Natural killer cell (primary cell): Measurements from ENCODE around the gene RBFOX1. TPM values are rescaled to one million over a fixed set of nuclear protein-coding genes. Genes with fewer than 3 reads are reported as not detected.

Source experiments
- ATAC-seq, 3 donors: fragments of 150-1000 bp in 2 of 3; fragments of 200-7000 bp in 1 of 3; cut with Tn5 transposase; 1 replicate in 1 of 3; 2 replicates in 2 of 3; pipeline ENCODE4 v1.10.0; 2021; ENCODE audit warnings: mild to moderate bottlenecking in 2 of 3, moderate library complexity in 2 of 3
- DNase-seq, 2 donors: peaks; one replicate each; pipeline versions ENCODE4 v3.0.0 to v3.0.0-alpha.2; 2013 to 2021; ENCODE audit warnings: mixed read lengths in 1 of 2
- H3K27ac ChIP-seq: one replicate; pipeline ENCODE4 v1.5.1; 2013; ENCODE audit warnings: mild to moderate bottlenecking, low read length
- H3K27me3 ChIP-seq: one replicate; pipeline ENCODE4 v1.6.1; 2013; ENCODE audit warnings: low read length; ENCODE audit not compliant: control insufficient read depth, insufficient read depth
- H3K36me3 ChIP-seq: one replicate; pipeline ENCODE4 v1.6.1; 2013; ENCODE audit warnings: low read length; ENCODE audit not compliant: control insufficient read depth, insufficient read depth
- H3K4me1 ChIP-seq: one replicate; pipeline ENCODE4 v1.6.1; 2013; ENCODE audit warnings: low read length; ENCODE audit not compliant: control insufficient read depth, insufficient read depth
- H3K4me3 ChIP-seq: one replicate; pipeline ENCODE4 v1.5.1; 2013; ENCODE audit warnings: low read length
- H3K9me3 ChIP-seq: one replicate; pipeline ENCODE4 v1.6.1; 2013; ENCODE audit warnings: low read length; ENCODE audit not compliant: control insufficient read depth, insufficient read depth
- H3K27ac Mint-ChIP-seq, 2 donors: one replicate each; pipeline ENCODE4 v1.8.0; 2022; ENCODE audit warnings: mild to moderate bottlenecking in 2 of 2, mixed read lengths in 2 of 2, moderate library complexity in 1 of 2
- H3K27me3 Mint-ChIP-seq, 2 donors: one replicate each; pipeline ENCODE4 v1.8.0; 2022; ENCODE audit warnings: low read depth in 2 of 2, mixed read lengths in 2 of 2
- H3K36me3 Mint-ChIP-seq: one replicate; pipeline ENCODE4 v1.8.0; 2022; ENCODE audit warnings: mixed read lengths
- H3K4me1 Mint-ChIP-seq, 2 donors: one replicate each; pipeline ENCODE4 v1.8.0; 2022; ENCODE audit warnings: mixed read lengths in 2 of 2
- H3K4me3 Mint-ChIP-seq: one replicate; pipeline ENCODE4 v1.8.0; 2022; ENCODE audit warnings: mild to moderate bottlenecking, moderate library complexity, mixed read lengths
- H3K9me3 Mint-ChIP-seq, 2 donors: one replicate each; pipeline ENCODE4 v1.8.0; 2022; ENCODE audit warnings: mixed read lengths in 2 of 2
- WGBS: methylation state at CpG from one replicate; pipeline ENCODE4 v1.1.7; 2013; ENCODE audit warnings: missing lambda C conversion rate; ENCODE audit not compliant: insufficient coverage; 5-methylcytosine and 5-hydroxymethylcytosine counted together
- intact Hi-C: fragments of 100-400 bp; cut with micrococcal nuclease; formaldehyde crosslinking; loops from one replicate; pipeline ENCODE4 v1.14.2; 2022
- total RNA-seq, 4 donors: library from RNA; stranded (reverse); fragments of 120-200 nt in 1 of 4; gene quantifications; one replicate each; pipeline versions ENCODE4 v1.2.3 to v1.2.4, GENCODE V29; 2013 to 2022
- TF ChIP-seq, protein P1 (sequence below): fragments of 200-600 bp; IDR thresholded peaks from one replicate; pipeline ENCODE4 v1.8.0; 2022; ENCODE audit warnings: antibody characterized with exemption

RBFOX1 gene
- total RNA-seq, 3 donors from 2014 or later (not counting 1 experiment from before 2014, with no cell fraction given) = not detected

DNA sequence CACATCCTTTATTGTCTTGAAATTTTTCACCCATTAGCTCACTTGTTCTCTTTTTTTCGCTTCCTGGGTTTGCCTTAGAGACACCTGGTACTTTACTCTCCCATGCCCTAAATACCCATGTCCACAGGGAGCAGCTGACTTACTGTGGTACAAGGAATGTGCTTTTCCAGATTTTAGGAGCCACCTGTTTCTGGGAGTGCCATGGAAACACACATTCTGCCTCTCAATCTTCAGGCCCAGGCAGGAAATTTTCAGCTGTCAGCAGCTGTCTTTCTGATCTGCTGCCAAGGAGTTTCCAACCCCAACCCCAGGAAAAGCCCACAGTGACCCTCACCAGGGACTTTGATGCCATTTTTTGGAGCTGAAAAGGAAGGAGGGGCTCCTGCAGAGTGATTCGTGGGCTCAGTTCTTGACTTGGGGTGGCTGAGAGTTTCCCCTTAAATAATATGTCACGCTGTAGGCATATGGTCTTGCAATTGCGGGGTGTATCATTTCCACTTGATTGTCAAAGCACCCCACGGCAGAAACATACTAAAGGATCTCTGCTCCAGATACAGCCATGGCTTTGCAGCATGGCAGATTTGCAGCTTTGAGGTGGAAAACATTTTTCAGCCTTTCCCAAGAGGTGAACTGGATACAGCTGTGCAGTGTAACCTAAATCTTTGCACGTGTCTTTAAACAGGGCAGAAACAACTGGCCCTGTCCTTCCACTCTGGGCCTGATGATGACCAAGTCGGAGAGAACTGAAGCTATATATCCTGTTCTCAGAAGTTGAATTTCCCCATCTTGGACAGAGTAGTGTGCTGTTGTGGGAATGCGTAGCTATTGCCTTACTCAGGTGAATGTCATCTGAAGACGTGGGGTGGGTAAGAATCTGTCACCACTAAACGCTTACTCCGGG, 19.2 kb downstream of the RBFOX1 start:
- Mint-ChIP-seq H3K9me3 (peaks cover 5 to 12% of the 10 kb centered on the region in 2 donors), H3K27ac (no peak overlapping the region), H3K4me3 (no peak overlapping the region), H3K36me3 (no peaks in the 10 kb centered on the region), H3K27me3 (no peaks in the 10 kb centered on the region), H3K4me1 (no peaks in the 10 kb centered on the region)
- Histone ChIP-seq H3K36me3 (no peaks in the 10 kb centered on the region), H3K4me1 (no peaks in the 10 kb centered on the region), H3K9me3 (no peaks in the 10 kb centered on the region), H3K27me3 (no peaks in the 10 kb centered on the region), H3K4me3 (no peak overlapping the region), H3K27ac (no peak overlapping the region)
- 88% methylated on average over 11 of the region's 11 CpGs for WGBS
- intact Hi-C loops = no loop called here
- no peak for ATAC-seq
- no peak for DNase-seq
- TF ChIP-seq, protein P1, sequence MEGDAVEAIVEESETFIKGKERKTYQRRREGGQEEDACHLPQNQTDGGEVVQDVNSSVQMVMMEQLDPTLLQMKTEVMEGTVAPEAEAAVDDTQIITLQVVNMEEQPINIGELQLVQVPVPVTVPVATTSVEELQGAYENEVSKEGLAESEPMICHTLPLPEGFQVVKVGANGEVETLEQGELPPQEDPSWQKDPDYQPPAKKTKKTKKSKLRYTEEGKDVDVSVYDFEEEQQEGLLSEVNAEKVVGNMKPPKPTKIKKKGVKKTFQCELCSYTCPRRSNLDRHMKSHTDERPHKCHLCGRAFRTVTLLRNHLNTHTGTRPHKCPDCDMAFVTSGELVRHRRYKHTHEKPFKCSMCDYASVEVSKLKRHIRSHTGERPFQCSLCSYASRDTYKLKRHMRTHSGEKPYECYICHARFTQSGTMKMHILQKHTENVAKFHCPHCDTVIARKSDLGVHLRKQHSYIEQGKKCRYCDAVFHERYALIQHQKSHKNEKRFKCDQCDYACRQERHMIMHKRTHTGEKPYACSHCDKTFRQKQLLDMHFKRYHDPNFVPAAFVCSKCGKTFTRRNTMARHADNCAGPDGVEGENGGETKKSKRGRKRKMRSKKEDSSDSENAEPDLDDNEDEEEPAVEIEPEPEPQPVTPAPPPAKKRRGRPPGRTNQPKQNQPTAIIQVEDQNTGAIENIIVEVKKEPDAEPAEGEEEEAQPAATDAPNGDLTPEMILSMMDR = no peak

DNA sequence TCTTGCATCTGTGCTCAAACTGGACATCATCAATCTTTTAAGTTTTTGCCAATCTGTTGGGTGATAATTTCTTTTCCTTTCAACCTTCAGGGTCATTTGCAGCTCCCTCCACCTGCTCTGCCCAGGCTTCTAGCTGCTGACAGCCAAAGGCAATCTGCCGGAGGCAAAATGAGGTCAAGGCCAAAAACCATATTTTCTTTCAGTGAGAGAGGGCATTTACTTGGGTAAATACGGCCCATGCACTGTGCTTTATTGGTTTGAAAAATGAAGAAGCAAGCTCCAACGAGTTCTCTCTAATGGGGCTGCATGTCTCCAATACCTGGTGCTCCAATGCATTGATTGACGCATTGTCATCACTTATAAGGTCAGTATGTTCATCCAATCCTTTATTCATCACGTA, 23.1 kb downstream of the RBFOX1 start:
- 83% methylated on average over 5 of the region's 5 CpGs for WGBS
- no peaks in the 10 kb centered on the region for H3K4me1 ChIP-seq
- H3K9me3 Mint-ChIP-seq = peaks cover 4 to 9% of the 10 kb centered on the region in 2 donors
- H3K27me3 Mint-ChIP-seq = no peaks in the 10 kb centered on the region
- H3K27ac ChIP-seq = no peak overlapping the region
- no peak overlapping the region for H3K27ac Mint-ChIP-seq
- H3K27me3 ChIP-seq = no peaks in the 10 kb centered on the region
- H3K4me1 Mint-ChIP-seq = no peaks in the 10 kb centered on the region
- no peak overlapping the region for H3K4me3 Mint-ChIP-seq
- ATAC-seq = no peak
- no peaks in the 10 kb centered on the region for H3K9me3 ChIP-seq
- TF ChIP-seq, protein P1 = no peak
- H3K4me3 ChIP-seq = no peak overlapping the region
- H3K36me3 Mint-ChIP-seq = no peaks in the 10 kb centered on the region
- DNase-seq = no peak
- intact Hi-C loops = no loop called here
- no peaks in the 10 kb centered on the region for H3K36me3 ChIP-seq

DNA sequence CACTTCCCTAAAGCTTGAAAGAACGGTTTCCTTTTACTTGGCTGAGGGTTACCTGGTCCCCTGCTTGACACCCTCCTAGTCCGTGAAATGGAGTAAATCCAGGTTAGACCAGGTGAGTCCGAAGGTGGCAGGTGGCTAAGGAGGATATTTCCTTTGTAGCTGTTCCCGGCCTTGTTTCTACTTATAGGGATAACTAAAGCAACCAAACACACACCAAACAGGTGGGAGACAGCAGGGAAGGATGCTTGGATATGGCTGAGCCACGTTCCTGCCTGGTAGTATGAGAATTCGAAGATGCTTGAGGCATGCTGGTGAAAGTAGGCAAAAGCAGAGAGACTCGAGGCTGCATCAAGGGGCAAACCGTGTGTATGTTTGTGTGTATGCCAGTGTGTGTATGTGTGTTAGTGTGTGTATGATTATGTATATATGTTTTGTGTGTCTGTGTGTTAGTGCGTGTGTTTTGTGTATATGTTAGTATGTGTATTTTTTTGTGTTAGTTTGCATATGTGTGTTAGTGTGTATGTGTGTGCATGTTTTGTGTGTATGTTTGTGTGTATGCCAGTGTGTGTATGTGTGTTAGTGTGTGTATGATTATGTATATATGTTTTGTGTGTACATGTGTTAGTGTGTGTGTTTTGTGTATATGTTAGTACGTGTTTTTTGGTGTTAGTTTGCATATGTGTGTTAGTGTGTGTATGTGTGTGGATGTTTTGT, 28.9 kb downstream of the RBFOX1 start:
- ATAC-seq (no peak), DNase-seq (no peak)
- Histone ChIP-seq H3K4me3 (no peak overlapping the region), H3K27me3 (no peaks in the 10 kb centered on the region), H3K27ac (no peak overlapping the region), H3K4me1 (no peaks in the 10 kb centered on the region), H3K36me3 (no peaks in the 10 kb centered on the region), H3K9me3 (peaks cover 4% of the 10 kb centered on the region)
- H3K36me3 Mint-ChIP-seq = no peaks in the 10 kb centered on the region
- intact Hi-C loops = no loop called here
- no peak overlapping the region for H3K4me3 Mint-ChIP-seq
- TF ChIP-seq, protein P1 = no peak
- H3K9me3 Mint-ChIP-seq = peaks cover 0 to 5% of the 10 kb centered on the region in 2 donors
- no peak overlapping the region for H3K27ac Mint-ChIP-seq
- 85% methylated on average over 8 of the region's 10 CpGs for WGBS
- no peaks in the 10 kb centered on the region for H3K27me3 Mint-ChIP-seq
- no peaks in the 10 kb centered on the region for H3K4me1 Mint-ChIP-seq
